NT2/D1 (cell line): Measurements from ENCODE around the gene PRKRIP1.
A peak's percentile ranks its signal among the peaks of the same experiment; 100 is the strongest.

ENCODE experiments used
- DNase-seq: peaks from one replicate; pipeline ENCODE4 v3.0.0-alpha.2; 2011; ENCODE audit warnings: low read depth, low spot score
- H3K27me3 ChIP-seq: 2 replicates; pipeline ENCODE4 v1.6.0; 2011; ENCODE audit warnings: mild to moderate bottlenecking; ENCODE audit not compliant: insufficient read length, insufficient read depth
- H3K36me3 ChIP-seq: 2 replicates; pipeline ENCODE4 v1.6.1; 2011; ENCODE audit warnings: mild to moderate bottlenecking, low read length, mixed read lengths; ENCODE audit not compliant: insufficient read depth, insufficient read length
- H3K4me1 ChIP-seq: 2 replicates; pipeline ENCODE4 v1.5.1; 2011; ENCODE audit not compliant: insufficient read depth, insufficient read length
- H3K4me3 ChIP-seq: 2 replicates; pipeline ENCODE4 v1.5.1; 2011; ENCODE audit warnings: low read depth; ENCODE audit not compliant: insufficient read length
- H3K9ac ChIP-seq: 2 replicates; pipeline ENCODE4 v1.6.0; 2011; ENCODE audit warnings: low read depth; ENCODE audit not compliant: insufficient read length
- H3K9me3 ChIP-seq: 2 replicates; pipeline ENCODE4 v1.5.1; 2011; ENCODE audit warnings: mild to moderate bottlenecking, low read length; ENCODE audit not compliant: insufficient read depth
- SUZ12 ChIP-seq: IDR thresholded peaks from 2 replicates; pipeline ENCODE4 v1.6.1; 2011; ENCODE audit not compliant: insufficient read length, insufficient read depth; ENCODE audit errors: extremely low read depth
- YY1 ChIP-seq: IDR thresholded peaks from 2 replicates; pipeline ENCODE4 v1.6.1; 2011; ENCODE audit not compliant: insufficient read length, insufficient read depth
- ZNF274 ChIP-seq: IDR thresholded peaks from 2 replicates; pipeline ENCODE4 v1.6.1; 2011; ENCODE audit warnings: mild to moderate bottlenecking, low read depth, low read length

Gene PRKRIP1

DNA sequence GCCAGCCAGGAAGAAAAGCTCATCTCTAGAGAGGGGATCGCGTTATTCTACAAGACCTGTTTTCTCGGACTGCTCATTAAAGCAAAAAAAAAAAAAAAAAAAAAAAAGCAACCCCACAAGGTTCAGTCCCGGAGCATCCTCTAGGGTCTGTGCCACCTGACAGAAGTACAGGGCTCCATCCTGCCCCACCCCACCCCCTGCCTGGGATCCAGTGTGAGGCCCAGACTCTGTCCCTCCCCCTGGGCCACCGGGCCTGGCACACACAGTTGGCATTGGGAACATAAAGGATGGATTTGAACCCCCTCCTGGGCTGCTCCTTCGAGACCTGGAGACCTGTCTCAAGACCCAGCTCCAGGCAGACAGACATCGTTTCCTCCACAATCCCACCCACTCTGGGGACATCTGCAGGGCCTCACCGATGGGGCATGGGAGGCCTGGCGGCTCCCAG is 37.9 kb downstream of the PRKRIP1 start:
- TF ChIP-seq SUZ12, result no peak
- TF ChIP-seq ZNF274, result no peak
- no peak for TF ChIP-seq YY1
- Histone ChIP-seq H3K4me1 (peaks cover 9% of the 10 kb centered on the region), H3K9me3 (no peaks in the 10 kb centered on the region)

GRCh38 chr7:102436118-102436517 is 40.0 kb downstream of the PRKRIP1 start:
- Histone ChIP-seq H3K36me3 (peaks cover 20% of the 10 kb centered on the region), H3K27me3 (no peaks in the 10 kb centered on the region), H3K9ac (no peak overlapping the region), H3K4me1 (peaks cover 7% of the 10 kb centered on the region), H3K4me3 (no peak overlapping the region), H3K9me3 (no peaks in the 10 kb centered on the region)
- no peak for DNase-seq
- no peak for TF ChIP-seq SUZ12
- no peak for TF ChIP-seq ZNF274
- no peak for TF ChIP-seq YY1

More for the DNA sequence above, 37.9 kb downstream of the PRKRIP1 start:
- DNase-seq, result no peak
- Histone ChIP-seq H3K27me3 (no peaks in the 10 kb centered on the region), H3K36me3 (peaks cover 15% of the 10 kb centered on the region), H3K9ac (peak overlapping the region; percentile 80), H3K4me3 (peak overlapping the region; percentile 68)

- Histone ChIP-seq H3K4me3 (no peak overlapping the region), H3K36me3 (peaks cover 35% of the 10 kb centered on the region), H3K9me3 (no peaks in the 10 kb centered on the region), H3K4me1 (no peaks in the 10 kb centered on the region), H3K9ac (no peak overlapping the region), H3K27me3 (no peaks in the 10 kb centered on the region)
- TF ChIP-seq ZNF274 (no peak), YY1 (no peak), SUZ12 (no peak)
- peak; percentile 87 for DNase-seq
These were observed 44.0 kb downstream of the PRKRIP1 start for GRCh38 chr7:102439963-102440795.

DNA sequence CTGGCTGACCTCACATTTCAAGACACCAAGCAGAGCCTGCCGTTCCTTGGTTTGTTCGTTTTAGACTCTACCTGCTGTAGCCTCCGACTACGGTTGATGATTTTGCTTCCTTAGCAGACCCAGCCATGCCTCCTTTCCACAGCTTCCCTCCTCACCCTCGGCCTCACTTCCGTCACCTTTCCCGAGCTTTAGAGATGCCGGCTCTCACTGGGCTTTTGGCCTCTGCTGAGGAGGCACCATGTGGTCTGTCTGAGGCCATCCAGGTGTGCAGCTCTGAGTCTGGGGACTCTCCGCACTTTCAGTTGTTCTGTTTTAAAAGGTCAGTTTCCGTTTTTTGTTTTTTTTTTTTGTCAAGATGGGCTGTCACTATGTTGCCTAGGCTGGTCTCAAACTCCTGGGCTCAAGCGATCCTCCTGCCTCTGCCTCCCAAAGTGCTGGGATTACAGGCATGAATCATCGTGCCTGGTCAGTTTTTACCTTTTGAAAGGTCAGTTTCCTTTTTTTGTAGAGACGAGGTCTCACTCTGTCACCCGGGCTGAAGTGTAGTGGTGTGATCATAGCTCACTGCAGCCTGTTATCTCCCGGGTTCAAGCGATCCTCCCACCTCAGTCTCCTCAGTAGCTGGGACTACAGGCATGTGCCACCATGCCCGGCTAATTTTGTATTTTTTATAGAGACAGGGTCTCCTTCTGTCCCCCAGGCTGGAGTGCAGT is 49.0 kb downstream of the PRKRIP1 start:
- H3K36me3 ChIP-seq, result peaks cover 37% of the 10 kb centered on the region
- DNase-seq, result no peak

DNA sequence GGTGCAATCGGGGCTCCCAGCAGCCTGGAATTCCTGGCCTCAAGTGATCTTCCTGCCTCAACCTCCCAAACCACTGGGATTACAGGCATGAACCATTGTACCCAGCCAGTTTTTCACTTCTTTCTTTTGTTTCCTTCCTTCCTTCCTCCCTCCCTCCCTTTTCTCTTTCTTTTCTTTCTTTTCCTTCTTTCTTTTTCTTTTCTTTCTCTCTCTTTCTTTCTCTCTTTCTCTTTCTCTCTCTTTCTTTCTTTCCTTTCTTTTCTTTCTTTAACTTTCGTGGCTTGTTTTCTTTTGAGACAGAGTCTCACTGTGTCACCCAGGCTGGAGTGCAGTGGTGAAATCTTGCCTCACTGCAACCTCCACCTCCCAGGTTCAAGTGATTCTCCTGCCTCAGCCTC is 49.5 kb downstream of the PRKRIP1 start:
- Histone ChIP-seq H3K4me3 (no peak overlapping the region), H3K4me1 (peaks cover 8% of the 10 kb centered on the region), H3K27me3 (no peaks in the 10 kb centered on the region), H3K36me3 (peaks cover 37% of the 10 kb centered on the region), H3K9me3 (no peaks in the 10 kb centered on the region), H3K9ac (no peak overlapping the region)
- no peak for DNase-seq
- TF ChIP-seq YY1, result no peak
- TF ChIP-seq SUZ12, result no peak
- TF ChIP-seq ZNF274, result no peak

More for the DNA sequence above, 49.0 kb downstream of the PRKRIP1 start:
- Histone ChIP-seq H3K4me1 (peaks cover 8% of the 10 kb centered on the region), H3K9ac (no peak overlapping the region), H3K4me3 (no peak overlapping the region), H3K9me3 (no peaks in the 10 kb centered on the region), H3K27me3 (no peaks in the 10 kb centered on the region)
- TF ChIP-seq YY1 (no peak), SUZ12 (no peak), ZNF274 (no peak)

DNA sequence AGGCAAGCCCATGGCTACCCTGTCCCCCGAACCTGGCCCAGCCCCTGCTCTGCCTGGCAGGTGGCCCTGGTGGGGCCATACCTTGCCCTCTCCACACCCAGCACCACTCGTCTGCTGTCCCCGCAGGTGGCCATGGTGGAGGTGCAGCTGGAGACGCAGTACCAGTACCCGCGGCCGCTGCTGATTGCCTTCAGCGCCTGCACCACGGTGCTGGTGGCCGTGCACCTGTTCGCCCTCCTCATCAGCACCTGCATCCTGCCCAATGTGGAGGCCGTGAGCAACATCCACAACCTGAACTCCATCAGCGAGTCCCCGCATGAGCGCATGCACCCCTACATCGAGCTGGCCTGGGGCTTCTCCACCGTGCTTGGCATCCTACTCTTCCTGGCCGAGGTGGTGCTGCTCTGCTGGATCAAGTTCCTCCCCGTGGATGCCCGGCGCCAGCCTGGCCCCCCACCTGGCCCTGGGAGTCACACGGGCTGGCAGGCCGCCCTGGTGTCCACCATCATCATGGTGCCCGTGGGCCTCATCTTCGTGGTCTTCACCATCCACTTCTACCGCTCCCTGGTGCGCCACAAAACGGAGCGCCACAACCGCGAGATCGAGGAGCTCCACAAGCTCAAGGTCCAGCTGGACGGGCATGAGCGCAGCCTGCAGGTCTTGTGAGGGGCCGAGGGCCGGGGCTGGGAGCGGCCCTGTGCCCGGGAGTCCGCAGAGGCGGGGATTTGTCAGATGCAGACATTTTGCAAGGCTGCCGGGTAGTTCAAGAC is 50.4 kb downstream of the PRKRIP1 start:
- H3K4me1 ChIP-seq, result peaks cover 8% of the 10 kb centered on the region
- TF ChIP-seq SUZ12 (no peak), ZNF274 (no peak), YY1 (no peak)
- H3K27me3 ChIP-seq, result no peaks in the 10 kb centered on the region
- DNase-seq, result no peak
- no peak overlapping the region for H3K4me3 ChIP-seq
- no peak overlapping the region for H3K9ac ChIP-seq
- no peaks in the 10 kb centered on the region for H3K9me3 ChIP-seq
- peaks cover 36% of the 10 kb centered on the region for H3K36me3 ChIP-seq

GRCh38 chr7:102447311-102447710 is 51.1 kb downstream of the PRKRIP1 start:
- Histone ChIP-seq H3K9me3 (no peaks in the 10 kb centered on the region), H3K36me3 (peaks cover 29% of the 10 kb centered on the region), H3K9ac (peak overlapping the region; percentile 11), H3K27me3 (no peaks in the 10 kb centered on the region), H3K4me3 (no peak overlapping the region), H3K4me1 (peaks cover 8% of the 10 kb centered on the region)
- TF ChIP-seq SUZ12, result no peak
- TF ChIP-seq YY1, result no peak
- no peak for DNase-seq
